H9 (cell line): ENCODE measurements around the gene PPP1CA. TPM values are rescaled to one million over a fixed set of nuclear protein-coding genes. Genes with fewer than 3 reads are reported as not detected.

Source experiments
- DNase-seq: peaks from one replicate; pipeline ENCODE4 v3.0.0-alpha.2; 2017
- H2AFZ ChIP-seq: one replicate; pipeline ENCODE4 v1.6.1; 2013; ENCODE audit warnings: mild to moderate bottlenecking, low read length, control low read depth, moderate library complexity
- H2AK5ac ChIP-seq: 2 replicates; pipeline ENCODE4 v1.6.1; 2013; ENCODE audit warnings: low read length, control low read depth, mixed read lengths; ENCODE audit not compliant: insufficient read length
- H2BK120ac ChIP-seq: one replicate; pipeline ENCODE4 v1.6.1; 2013; ENCODE audit warnings: low read depth, mild to moderate bottlenecking, low read length, control low read depth, inconsistent platforms; ENCODE audit not compliant: poor library complexity, severe bottlenecking
- H2BK12ac ChIP-seq: 2 replicates; pipeline ENCODE4 v1.6.1; 2013; ENCODE audit warnings: low read length, control low read depth, mixed read lengths, low read depth; ENCODE audit not compliant: insufficient read length
- H2BK15ac ChIP-seq: 2 replicates; pipeline ENCODE4 v1.6.1; 2013; ENCODE audit warnings: low read depth, low read length, control low read depth
- H2BK20ac ChIP-seq: one replicate; pipeline ENCODE4 v1.6.1; 2013; ENCODE audit warnings: low read depth, mild to moderate bottlenecking, low read length, control low read depth, inconsistent platforms; ENCODE audit not compliant: poor library complexity, severe bottlenecking
- H2BK5ac ChIP-seq: 2 replicates; pipeline ENCODE4 v1.6.1; 2013; ENCODE audit warnings: low read length, control low read depth, mixed read lengths; ENCODE audit not compliant: insufficient read length
- H3K14ac ChIP-seq: 2 replicates; pipeline ENCODE4 v1.6.1; 2013; ENCODE audit warnings: low read length, control low read depth; ENCODE audit not compliant: insufficient read depth
- H3K18ac ChIP-seq: 2 replicates; pipeline ENCODE4 v1.6.1; 2013; ENCODE audit warnings: low read depth, mild to moderate bottlenecking, mixed read lengths, low read length, control low read depth; ENCODE audit not compliant: insufficient read length
- H3K23ac ChIP-seq: 2 replicates; pipeline ENCODE4 v1.6.1; 2013; ENCODE audit warnings: low read length, control low read depth, mixed read lengths, low read depth; ENCODE audit not compliant: insufficient read length
- H3K23me2 ChIP-seq: 2 replicates; pipeline ENCODE4 v1.6.1; 2013; ENCODE audit warnings: low read depth, mild to moderate bottlenecking, mixed read lengths, low read length, control low read depth; ENCODE audit not compliant: insufficient read length, poor library complexity, severe bottlenecking
- H3K27ac ChIP-seq: 2 replicates; pipeline ENCODE4 v1.5.1; 2013; ENCODE audit warnings: low read length, control low read depth, mixed read lengths, low read depth; ENCODE audit not compliant: insufficient read length
- H3K27me3 ChIP-seq: 2 replicates; pipeline ENCODE4 v1.6.1; 2013; ENCODE audit warnings: low read length, control low read depth, inconsistent platforms; ENCODE audit not compliant: insufficient read depth
- H3K4ac ChIP-seq: 2 replicates; pipeline ENCODE4 v1.6.1; 2013; ENCODE audit warnings: low read depth, mild to moderate bottlenecking, control low read depth, inconsistent platforms, low read length, moderate library complexity
- H3K4me1 ChIP-seq: 2 replicates; pipeline ENCODE4 v1.6.1; 2013; ENCODE audit warnings: low read length, control low read depth, inconsistent platforms; ENCODE audit not compliant: insufficient read depth
- H3K4me2 ChIP-seq: 2 replicates; pipeline ENCODE4 v1.6.1; 2013; ENCODE audit warnings: low read length, control low read depth, mixed read lengths; ENCODE audit not compliant: insufficient read length, insufficient read depth
- H3K56ac ChIP-seq: 2 replicates; pipeline ENCODE4 v1.6.1; 2013; ENCODE audit warnings: low read depth, mild to moderate bottlenecking, mixed read lengths, low read length, control low read depth; ENCODE audit not compliant: insufficient read length
- H3K79me1 ChIP-seq: 2 replicates; pipeline ENCODE4 v1.6.1; 2013; ENCODE audit warnings: low read depth, mild to moderate bottlenecking, moderate library complexity, low read length, control low read depth, inconsistent platforms; ENCODE audit not compliant: insufficient read depth, poor library complexity, severe bottlenecking
- H3K79me2 ChIP-seq: 2 replicates; pipeline ENCODE4 v1.6.1; 2013; ENCODE audit warnings: low read length, control low read depth, inconsistent platforms; ENCODE audit not compliant: insufficient read depth
- H3K9ac ChIP-seq: 2 replicates; pipeline ENCODE4 v1.6.1; 2013; ENCODE audit warnings: low read length, control low read depth, mixed read lengths; ENCODE audit not compliant: insufficient read length; ENCODE audit errors: extremely low read depth
- H3K9me3 ChIP-seq: one replicate; pipeline ENCODE4 v1.6.1; 2013; ENCODE audit warnings: low read depth, low read length, inconsistent platforms; ENCODE audit not compliant: control insufficient read depth
- H3T11ph ChIP-seq: one replicate; pipeline ENCODE4 v1.6.1; 2013; ENCODE audit warnings: mild to moderate bottlenecking, low read length, control low read depth, inconsistent platforms
- H4K20me1 ChIP-seq: one replicate; pipeline ENCODE4 v1.6.1; 2013; ENCODE audit not compliant: control insufficient read depth, insufficient read length, insufficient read depth
- H4K5ac ChIP-seq: 2 replicates; pipeline ENCODE4 v1.6.1; 2013; ENCODE audit warnings: low read depth, mild to moderate bottlenecking, mixed read lengths, low read length, control low read depth; ENCODE audit not compliant: insufficient read length
- H4K8ac ChIP-seq: replicated peaks from 2 replicates; pipeline ENCODE4 v1.6.1; 2013; ENCODE audit warnings: low read length, control low read depth, mixed read lengths, low read depth; ENCODE audit not compliant: insufficient read length
- H4K91ac ChIP-seq: 2 replicates; pipeline ENCODE4 v1.6.1; 2013; ENCODE audit warnings: low read depth, mild to moderate bottlenecking, moderate library complexity, mixed read lengths, low read length, control low read depth; ENCODE audit not compliant: insufficient read length
- H3K27ac Mint-ChIP-seq, 3 experiments: 2 replicates in 2 of 3; 3 replicates in 1 of 3; pipeline ENCODE4 v1.8.0; 2020 to 2021; ENCODE audit warnings: mixed read lengths in 3 of 3, mild to moderate bottlenecking in 1 of 3, moderate library complexity in 1 of 3
- H3K27me3 Mint-ChIP-seq: 2 replicates; pipeline ENCODE4 v1.8.0; 2021; ENCODE audit warnings: low read depth, mild to moderate bottlenecking, moderate library complexity, mixed read lengths
- H3K36me3 Mint-ChIP-seq, 3 experiments: 2 replicates in 2 of 3; 3 replicates in 1 of 3; pipeline ENCODE4 v1.8.0; 2020 to 2021; ENCODE audit warnings: low read depth in 3 of 3, mixed read lengths in 3 of 3; ENCODE audit not compliant: insufficient read depth in 1 of 3
- H3K4me1 Mint-ChIP-seq, 2 experiments: 2 replicates each; pipeline ENCODE4 v1.8.0; 2020; ENCODE audit warnings: mixed read lengths in 2 of 2
- H3K4me3 Mint-ChIP-seq, 2 experiments: 2 replicates in 1 of 2; 3 replicates in 1 of 2; pipeline ENCODE4 v1.8.0; 2020 to 2021; ENCODE audit warnings: mild to moderate bottlenecking in 2 of 2, mixed read lengths in 2 of 2, moderate library complexity in 1 of 2
- H3K9me3 Mint-ChIP-seq, 2 experiments: 2 replicates in 1 of 2; 3 replicates in 1 of 2; pipeline ENCODE4 v1.8.0; 2020; ENCODE audit warnings: mild to moderate bottlenecking in 2 of 2, mixed read lengths in 2 of 2, moderate library complexity in 1 of 2
- WGBS: extraction: QIAGEN DNeasy Blood & Tissue Kit; methylation state at CpG from one replicate; pipeline ENCODE4 v1.1.7; 2013; ENCODE audit warnings: missing lambda C conversion rate, low lambda C conversion rate, mixed read lengths; ENCODE audit not compliant: insufficient read length; ENCODE audit errors: extremely low coverage; 5-methylcytosine and 5-hydroxymethylcytosine counted together
- total RNA-seq: library from RNA; stranded (reverse); gene quantifications from 2 replicates; pipeline ENCODE4 v1.2.1, GENCODE V29; 2021
- TF ChIP-seq, protein P1 (sequence below): fragments of 200-600 bp; sonication (generic); conservative IDR thresholded peaks from 3 replicates; pipeline ENCODE4 v1.8.0; 2021; ENCODE audit warnings: antibody characterized with exemption, mild to moderate bottlenecking

PPP1CA gene
- total RNA-seq, 1 experiment from 2014 or later, result 205 TPM

DNA sequence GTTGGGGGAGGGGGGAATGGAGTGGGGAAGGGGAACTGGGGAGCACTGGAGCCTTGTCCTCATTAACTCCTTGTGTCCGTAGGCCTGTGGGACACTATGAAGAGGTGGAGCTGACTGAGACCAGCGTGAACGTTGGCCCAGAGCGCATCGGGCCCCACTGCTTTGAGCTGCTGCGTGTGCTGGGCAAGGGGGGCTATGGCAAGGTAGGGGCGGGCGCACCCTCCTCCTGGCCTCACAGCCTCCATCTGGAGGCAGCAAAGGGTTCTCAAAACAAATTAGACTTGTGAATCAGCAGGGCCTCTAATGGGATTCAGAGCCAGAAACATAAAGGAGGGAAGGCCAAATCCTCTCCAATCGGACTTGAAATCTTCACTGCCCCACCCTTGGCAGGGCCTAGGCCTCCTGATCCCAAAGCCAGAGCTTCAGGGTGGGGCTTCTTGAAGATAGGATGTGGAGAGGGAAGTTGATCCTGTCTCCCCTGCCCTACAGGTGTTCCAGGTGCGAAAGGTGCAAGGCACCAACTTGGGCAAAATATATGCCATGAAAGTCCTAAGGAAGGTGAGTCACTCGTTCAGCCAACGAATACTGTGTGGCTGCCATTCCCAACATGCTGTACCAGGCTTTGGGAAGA, 27.5 kb upstream of the PPP1CA start:
- peaks cover 9 to 12% of the 10 kb centered on the region in 2 experiments for H3K4me1 Mint-ChIP-seq
- H3K23ac ChIP-seq, result no peak overlapping the region
- peak overlapping the region; percentile 90 for H3K4me2 ChIP-seq
- DNase-seq, result no peak
- H3K4ac ChIP-seq, result no peak overlapping the region
- H3K4me1 ChIP-seq, result no peaks in the 10 kb centered on the region
- H3K27me3 ChIP-seq, result no peaks in the 10 kb centered on the region
- no peak overlapping the region for H2BK5ac ChIP-seq
- no peak overlapping the region for H4K91ac ChIP-seq
- H2AK5ac ChIP-seq, result no peak overlapping the region
- H3K23me2 ChIP-seq, result peaks cover 4% of the 10 kb centered on the region
- H3T11ph ChIP-seq, result no peak overlapping the region
- H2AFZ ChIP-seq, result no peak overlapping the region
- TF ChIP-seq, protein P1, sequence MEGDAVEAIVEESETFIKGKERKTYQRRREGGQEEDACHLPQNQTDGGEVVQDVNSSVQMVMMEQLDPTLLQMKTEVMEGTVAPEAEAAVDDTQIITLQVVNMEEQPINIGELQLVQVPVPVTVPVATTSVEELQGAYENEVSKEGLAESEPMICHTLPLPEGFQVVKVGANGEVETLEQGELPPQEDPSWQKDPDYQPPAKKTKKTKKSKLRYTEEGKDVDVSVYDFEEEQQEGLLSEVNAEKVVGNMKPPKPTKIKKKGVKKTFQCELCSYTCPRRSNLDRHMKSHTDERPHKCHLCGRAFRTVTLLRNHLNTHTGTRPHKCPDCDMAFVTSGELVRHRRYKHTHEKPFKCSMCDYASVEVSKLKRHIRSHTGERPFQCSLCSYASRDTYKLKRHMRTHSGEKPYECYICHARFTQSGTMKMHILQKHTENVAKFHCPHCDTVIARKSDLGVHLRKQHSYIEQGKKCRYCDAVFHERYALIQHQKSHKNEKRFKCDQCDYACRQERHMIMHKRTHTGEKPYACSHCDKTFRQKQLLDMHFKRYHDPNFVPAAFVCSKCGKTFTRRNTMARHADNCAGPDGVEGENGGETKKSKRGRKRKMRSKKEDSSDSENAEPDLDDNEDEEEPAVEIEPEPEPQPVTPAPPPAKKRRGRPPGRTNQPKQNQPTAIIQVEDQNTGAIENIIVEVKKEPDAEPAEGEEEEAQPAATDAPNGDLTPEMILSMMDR, result no peak
- peaks cover 9 to 30% (median 21%) of the 10 kb centered on the region in 3 experiments; a peak in 6 of 7 replicates for H3K36me3 Mint-ChIP-seq
- H3K4me3 Mint-ChIP-seq, result peak overlapping the region; percentile 87 to 92
- no peaks in the 10 kb centered on the region for H3K79me1 ChIP-seq
- H4K8ac ChIP-seq, result no peak overlapping the region
- no peak overlapping the region for H2BK20ac ChIP-seq
- H3K56ac ChIP-seq, result no peak overlapping the region
- WGBS, result no CpG with 5 or more reads among the region's 12 CpGs
- no peak overlapping the region for H2BK12ac ChIP-seq
- no peak overlapping the region for H3K27ac ChIP-seq
- H2BK120ac ChIP-seq, result no peak overlapping the region
- H4K5ac ChIP-seq, result no peak overlapping the region
- peak overlapping the region in 2 of 3 experiments; percentile 71 to 95; a peak in 4 of 7 replicates for H3K27ac Mint-ChIP-seq
- H3K79me2 ChIP-seq, result no peaks in the 10 kb centered on the region; the same call in 1 of the 2 replicates
- H3K9ac ChIP-seq, result peak overlapping the region; percentile 76
- no peaks in the 10 kb centered on the region for H3K9me3 Mint-ChIP-seq
- H3K27me3 Mint-ChIP-seq, result no peaks in the 10 kb centered on the region; the same call in 1 of the 2 replicates
- no peak overlapping the region for H3K18ac ChIP-seq
- H3K9me3 ChIP-seq, result no peaks in the 10 kb centered on the region
- no peaks in the 10 kb centered on the region for H4K20me1 ChIP-seq
- no peak overlapping the region for H3K14ac ChIP-seq
- no peak overlapping the region for H2BK15ac ChIP-seq
